GM21360 (cell line): ENCODE data around the gene ABCD1.

Experiments
- ATAC-seq: cut with Tn5 transposase; IDR thresholded peaks from one replicate; pipeline ENCODE4 v1.9.1; 2021; ENCODE audit warnings: mild to moderate bottlenecking, moderate library complexity; ENCODE audit not compliant: unreplicated experiment

The ABCD1 gene

DNA sequence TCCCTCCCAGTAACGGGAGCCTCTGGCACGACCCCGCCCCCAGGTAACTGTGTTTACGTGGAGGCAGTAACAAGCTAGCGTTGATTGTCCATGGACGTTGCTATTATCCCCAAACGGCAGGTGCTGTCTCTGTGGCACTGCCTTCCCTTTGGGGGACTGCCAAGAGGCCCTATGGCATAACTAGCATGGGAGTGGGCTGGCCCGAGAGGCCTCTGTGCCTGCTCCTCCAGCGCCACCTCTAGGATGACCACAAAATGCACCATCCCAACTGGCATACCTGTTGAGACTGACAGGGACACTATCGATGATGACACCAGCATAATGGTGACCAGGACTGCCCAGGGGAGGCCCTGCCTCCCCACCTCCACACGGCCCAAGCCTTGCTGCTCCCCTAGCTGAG is 57.7 kb downstream of the ABCD1 start:
- ATAC-seq: no peak

DNA sequence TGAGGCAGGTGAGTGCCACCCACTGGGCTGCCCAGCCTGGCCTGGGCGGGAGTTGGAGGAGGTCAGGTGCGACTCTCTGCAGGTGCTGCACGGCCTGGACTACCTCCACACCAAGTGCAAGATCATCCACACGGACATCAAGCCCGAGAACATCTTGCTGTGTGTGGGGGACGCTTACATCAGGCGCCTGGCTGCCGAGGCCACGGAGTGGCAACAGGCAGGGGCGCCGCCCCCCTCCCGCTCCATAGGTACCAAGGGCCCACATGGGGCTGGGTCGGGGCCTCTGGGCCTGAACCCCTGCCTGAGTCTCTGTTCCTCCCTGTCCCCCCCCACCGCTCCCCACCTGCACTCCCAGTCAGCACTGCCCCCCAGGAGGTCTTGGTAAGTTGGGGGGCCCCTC is 58.2 kb downstream of the ABCD1 start:
- no peak for ATAC-seq

DNA sequence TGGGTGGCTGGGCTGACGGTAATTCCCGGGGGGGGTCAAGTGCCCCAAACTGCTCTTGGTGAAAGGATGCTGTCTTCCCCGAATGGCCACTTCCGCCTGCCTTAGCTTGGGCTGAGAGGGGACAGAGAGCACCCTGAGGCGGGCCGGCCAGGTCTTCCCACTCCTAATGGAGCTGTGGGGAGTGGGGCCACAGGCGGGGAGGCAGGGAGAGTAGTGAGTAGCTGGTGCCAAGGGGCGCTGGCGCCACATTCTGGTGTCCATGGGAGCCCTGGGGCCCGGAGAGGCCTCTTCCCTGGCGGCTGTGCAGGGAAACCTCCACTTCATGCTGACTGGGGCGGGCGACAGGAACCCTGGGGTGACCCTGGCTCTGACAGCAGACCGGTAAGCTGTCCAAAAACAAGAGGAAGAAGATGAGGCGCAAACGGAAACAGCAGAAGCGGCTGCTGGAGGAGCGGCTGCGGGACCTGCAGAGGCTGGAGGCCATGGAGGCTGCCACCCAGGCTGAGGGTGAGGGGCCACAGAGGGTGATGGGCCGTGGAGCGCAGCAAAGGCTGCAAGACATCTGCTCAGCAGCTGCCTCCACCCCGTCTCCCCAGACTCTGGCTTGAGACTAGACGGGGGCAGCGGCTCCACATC is 58.8 kb downstream of the ABCD1 start:
- ATAC-seq: no peak

DNA sequence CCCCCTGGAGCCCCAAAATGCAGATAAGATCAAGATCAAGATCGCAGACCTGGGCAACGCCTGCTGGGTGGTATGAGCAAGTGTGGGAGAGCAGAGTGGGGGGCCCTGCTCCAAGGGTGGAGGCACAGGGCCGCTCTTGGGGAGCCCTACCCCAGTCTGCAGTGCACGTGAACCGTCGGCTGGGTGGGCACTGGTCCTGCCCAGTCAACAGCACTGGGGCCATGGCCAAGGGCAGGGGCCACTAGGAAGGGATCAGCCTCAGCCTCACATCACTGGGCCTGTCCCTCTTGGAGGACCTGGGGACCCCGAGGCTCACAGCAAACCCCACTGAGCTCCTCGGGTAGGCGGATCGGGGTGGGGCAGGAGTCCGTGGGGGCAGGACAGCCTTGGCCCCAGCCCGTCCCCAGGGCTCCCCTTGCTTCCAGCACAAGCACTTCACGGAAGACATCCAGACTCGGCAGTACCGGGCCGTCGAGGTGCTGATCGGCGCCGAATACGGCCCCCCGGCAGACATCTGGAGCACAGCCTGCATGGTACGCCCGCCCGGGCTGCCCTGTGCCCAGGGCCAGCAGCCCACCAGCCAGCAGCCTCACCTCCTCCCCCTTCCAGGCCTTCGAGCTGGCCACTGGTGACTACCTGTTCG is 59.8 kb downstream of the ABCD1 start:
- no peak for ATAC-seq

DNA sequence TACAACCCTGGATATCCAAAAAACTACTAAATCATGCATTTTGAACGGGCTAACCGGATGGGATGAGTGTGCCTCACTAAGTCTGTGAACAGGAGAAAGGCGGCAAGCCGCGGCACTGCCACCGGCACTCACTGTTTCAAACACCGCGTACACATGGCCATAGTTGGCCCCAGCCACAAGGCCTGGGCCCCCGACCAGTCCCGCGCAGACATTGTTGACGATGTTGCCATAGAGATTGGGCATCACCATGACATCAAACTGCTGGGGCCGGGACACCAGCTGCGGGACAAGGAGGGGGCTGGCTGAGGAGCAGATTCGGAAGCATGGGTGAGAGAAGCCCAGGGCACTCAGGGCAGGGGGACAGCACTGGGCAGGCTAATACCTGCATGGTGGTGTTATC is 62.0 kb downstream of the ABCD1 start:
- ATAC-seq: no peak

DNA sequence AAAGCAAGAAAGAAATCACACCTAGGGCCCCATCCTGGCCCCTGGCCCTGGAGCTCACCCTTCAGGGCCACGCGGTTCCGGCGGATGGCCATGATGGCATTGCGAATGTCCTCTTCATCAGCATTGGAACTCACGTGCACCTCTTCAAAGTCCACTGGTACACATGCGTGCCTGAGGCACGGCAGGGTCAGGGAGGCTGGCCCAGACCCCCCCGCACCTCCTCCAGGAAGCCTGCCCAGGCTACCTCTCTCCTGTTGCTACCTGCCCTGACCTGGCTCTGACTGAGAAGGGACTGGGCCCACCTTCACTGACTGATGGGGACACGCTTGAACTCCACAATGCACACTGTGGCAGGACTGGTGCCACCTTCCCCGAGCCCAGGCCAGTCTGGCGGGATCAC is 65.0 kb downstream of the ABCD1 start:
- ATAC-seq: no peak

DNA sequence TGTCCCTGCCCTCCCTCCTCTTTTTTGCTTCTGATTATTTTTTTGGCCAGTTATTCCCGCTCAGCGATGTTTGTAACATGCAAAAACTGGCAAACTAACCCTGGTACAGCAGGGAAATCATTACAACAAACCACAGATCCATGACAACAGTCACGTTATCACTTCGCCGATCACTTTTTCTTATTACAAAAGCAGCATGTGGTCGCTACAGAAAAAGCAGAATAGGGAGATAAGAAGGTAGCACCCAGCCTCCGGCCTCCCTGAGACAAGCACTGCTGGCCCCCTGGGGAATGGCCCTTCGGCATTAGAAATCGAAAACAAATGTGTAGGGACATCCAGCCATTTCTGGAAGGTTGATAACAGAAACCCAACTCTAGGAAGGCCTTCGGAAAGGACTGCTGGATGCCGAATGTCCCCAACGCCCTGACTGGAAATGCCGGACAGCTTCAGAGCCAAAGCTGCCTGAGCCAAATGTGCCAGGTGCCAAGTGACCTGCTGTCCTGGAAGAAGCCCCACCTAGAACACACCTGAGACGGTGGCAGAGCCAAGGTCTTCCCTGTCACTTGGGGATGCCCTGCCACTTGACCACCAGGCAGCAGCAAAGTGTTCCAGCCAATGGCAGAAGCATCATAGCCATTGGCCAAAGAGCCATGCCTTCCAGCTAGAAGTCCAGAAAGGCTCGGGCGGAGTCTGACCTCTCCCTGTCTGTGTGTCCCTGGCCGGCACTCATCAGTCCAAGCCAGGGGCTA is 66.6 kb downstream of the ABCD1 start:
- no peak for ATAC-seq

DNA sequence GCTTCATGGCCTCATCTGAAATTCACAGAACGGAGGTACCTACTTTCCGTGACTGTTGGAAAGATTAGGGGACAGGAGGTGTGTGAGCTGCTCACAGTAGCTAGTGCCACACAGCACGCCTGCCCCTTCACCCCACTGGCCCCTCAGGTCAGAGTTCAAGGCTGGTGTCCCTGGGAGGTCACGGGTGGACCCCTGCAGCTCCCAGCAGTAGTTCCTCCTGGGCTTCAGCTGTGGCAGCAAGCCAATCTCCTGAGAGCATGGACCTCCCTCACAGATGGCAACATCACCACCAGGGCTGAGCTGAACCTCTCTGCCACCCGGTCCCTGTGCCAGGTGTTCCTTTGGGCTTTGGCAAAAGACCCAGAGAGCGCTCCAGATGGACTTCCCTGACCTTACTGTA is 67.7 kb downstream of the ABCD1 start:
- no peak for ATAC-seq

DNA sequence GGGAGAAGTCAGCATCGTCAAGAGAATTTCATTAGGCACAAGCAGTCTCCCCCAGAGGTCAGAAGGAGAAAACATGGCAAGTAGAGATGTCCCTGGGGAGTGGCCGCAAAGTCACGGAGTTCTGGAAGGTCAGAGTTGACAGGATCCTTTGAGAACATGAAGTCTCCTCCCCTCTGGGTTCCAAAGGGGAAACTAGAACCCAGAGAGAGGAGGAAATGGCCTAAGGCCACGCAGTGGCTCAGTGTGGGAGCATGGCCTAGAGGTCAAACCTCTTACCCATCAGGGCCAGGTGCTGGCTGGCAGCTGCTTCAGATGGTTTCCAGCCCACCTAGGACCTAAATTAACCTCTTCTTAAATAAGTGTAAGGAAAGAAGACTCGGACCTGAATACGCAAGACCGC is 68.6 kb downstream of the ABCD1 start:
- ATAC-seq: no peak
